Hematopoietic multipotent progenitor cell (in vitro differentiated cells): Measurements from ENCODE around the gene STAT5B. TPM values are rescaled to one million over a fixed set of nuclear protein-coding genes. Genes with fewer than 3 reads are reported as not detected.
"Not testable (repeated sequence)": the region's sequence is repeated elsewhere in the genome, so short reads cannot be mapped to it uniquely, and the experiment has no call there.

Source experiments
- DNase-seq, 3 donors: peaks; one replicate each; pipeline ENCODE4 v3.0.0-alpha.2; 2011 to 2015; ENCODE audit warnings: low read depth in 2 of 3, low spot score in 2 of 3
- total RNA-seq: library from RNA; depleted of rRNA; stranded (reverse); fragments of >200 nt; gene quantifications from one replicate; pipeline ENCODE4 v1.2.3, GENCODE V29; 2012

The STAT5B gene
- total RNA-seq, 1 donor, result 135 TPM

GRCh38 chr17:42307362-42307927 is 31.3 kb upstream of the STAT5B start:
- no peak for DNase-seq

- DNase-seq, result no peak
Observed at GRCh38 chr17:42306385-42306667, 30.1 kb upstream of the STAT5B start.

DNA sequence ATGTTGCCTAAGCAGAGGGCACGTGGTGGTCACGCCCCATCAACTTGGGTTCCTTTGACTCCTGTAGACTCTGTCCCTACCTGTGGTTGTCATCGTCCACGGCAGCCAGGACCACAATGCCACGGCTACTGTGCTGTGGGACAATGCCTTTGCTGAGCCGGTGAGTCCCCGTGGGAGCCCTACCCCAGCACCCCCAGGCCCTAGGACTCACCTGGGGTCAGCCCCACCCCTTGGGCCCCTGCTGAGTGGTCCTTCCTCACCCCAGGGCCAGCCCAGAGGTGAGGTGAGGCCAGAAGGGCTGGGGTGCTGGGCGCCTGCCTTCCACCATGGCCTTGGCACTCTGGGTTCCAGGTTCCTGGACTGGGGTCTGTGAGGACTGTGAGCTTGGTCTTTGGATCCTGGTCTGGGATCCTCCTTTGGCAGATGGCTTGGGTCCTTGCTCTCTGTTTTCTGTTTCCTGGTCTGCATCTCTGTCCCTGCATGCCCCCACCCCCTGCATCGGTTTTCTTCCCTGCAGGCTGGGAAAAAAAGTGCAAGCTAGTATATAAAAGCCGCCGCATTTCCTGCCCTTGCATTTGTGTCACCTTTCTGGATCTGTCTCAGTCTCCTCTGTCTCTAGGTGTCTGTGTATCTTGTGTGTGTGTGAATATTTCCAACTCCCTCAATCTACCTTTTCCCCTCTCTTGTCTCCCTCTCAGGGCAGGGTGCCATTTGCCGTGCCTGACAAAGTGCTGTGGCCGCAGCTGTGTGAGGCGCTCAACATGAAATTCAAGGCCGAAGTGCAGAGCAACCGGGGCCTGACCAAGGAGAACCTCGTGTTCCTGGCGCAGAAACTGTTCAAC is 29.6 kb upstream of the STAT5B start:
- no peak for DNase-seq

GRCh38 chr17:42305031-42305330 is 28.8 kb upstream of the STAT5B start:
- not testable (repeated sequence) for DNase-seq

DNA sequence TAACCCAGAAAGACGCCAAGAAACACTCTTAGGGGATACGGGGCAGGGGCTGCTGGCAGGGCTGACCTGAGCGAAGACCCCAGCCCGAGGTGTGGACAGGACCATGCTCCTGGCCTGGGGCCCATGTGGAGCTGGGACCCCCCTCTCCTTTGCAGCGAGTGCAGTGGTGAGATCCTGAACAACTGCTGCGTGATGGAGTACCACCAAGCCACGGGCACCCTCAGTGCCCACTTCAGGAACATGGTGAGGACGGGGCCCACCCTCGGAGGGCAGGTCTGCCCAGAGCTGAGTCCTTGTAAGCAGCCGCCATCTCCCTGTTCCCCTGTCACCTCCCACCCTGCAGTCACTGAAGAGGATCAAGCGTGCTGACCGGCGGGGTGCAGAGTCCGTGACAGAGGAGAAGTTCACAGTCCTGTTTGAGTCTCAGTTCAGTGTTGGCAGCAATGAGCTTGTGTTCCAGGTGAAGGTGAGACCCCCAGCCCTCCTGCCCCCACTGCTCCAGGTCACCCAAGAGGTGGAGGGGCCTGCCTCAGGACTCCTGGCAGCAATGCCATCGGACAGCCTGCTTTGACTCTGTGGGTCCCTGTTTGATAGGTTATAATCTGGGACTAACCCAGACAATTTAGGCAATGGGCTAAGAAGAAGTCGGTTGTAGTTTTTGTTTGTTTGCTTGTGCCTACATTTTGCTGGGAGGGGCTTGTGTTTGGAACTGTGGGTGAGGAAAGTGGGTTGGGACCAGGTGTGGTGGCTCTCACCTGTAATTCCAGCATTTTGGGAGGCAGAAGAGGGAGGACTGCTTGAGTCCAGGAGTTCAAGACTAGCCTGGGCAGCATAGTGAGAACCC is 28.2 kb upstream of the STAT5B start:
- no peak for DNase-seq

DNA sequence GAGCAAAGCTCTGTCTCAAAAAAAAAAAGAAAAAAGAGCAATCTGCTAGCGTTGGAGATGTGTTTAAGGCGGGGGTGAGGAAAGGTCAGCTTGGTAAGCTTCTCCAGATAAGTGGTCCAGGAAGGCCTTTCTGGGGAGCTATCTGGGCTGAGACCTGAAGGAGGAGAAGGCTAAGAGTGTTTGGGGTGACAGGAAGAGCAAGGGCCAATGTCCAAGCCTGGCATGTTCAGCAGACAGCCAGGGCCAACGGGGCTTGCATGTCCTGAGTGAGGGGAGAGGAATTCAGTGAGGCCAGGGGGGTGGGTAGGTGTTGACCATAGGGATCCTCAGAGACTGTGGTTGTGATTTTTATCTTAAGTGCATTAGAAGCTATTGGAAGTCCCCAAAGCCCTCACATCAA is 27.5 kb upstream of the STAT5B start:
- no peak for DNase-seq

DNA sequence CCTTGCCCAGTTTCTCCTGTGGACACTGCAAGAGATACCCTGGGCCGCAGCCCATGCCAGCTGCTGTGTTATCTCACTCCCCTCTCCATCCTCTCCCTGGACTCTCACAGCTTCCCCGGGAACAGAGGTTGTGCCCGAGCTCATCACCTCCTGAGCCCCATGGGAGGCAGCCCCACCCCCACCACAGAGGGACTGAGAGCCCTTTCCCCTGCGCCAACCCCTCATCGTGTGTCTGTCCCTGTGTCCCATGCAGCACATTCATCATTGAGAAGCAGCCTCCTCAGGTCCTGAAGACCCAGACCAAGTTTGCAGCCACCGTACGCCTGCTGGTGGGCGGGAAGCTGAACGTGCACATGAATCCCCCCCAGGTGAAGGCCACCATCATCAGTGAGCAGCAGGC is 24.8 kb upstream of the STAT5B start:
- no peak for DNase-seq

GRCh38 chr17:42299913-42300312 is 23.7 kb upstream of the STAT5B start:
- not testable (repeated sequence) for DNase-seq

GRCh38 chr17:42299361-42299760 is 23.2 kb upstream of the STAT5B start:
- not testable (repeated sequence) for DNase-seq

- not testable (repeated sequence) for DNase-seq
Observed at GRCh38 chr17:42297775-42298174, 21.6 kb upstream of the STAT5B start.

GRCh38 chr17:42296012-42296411 is 19.8 kb upstream of the STAT5B start:
- no peak for DNase-seq

DNA sequence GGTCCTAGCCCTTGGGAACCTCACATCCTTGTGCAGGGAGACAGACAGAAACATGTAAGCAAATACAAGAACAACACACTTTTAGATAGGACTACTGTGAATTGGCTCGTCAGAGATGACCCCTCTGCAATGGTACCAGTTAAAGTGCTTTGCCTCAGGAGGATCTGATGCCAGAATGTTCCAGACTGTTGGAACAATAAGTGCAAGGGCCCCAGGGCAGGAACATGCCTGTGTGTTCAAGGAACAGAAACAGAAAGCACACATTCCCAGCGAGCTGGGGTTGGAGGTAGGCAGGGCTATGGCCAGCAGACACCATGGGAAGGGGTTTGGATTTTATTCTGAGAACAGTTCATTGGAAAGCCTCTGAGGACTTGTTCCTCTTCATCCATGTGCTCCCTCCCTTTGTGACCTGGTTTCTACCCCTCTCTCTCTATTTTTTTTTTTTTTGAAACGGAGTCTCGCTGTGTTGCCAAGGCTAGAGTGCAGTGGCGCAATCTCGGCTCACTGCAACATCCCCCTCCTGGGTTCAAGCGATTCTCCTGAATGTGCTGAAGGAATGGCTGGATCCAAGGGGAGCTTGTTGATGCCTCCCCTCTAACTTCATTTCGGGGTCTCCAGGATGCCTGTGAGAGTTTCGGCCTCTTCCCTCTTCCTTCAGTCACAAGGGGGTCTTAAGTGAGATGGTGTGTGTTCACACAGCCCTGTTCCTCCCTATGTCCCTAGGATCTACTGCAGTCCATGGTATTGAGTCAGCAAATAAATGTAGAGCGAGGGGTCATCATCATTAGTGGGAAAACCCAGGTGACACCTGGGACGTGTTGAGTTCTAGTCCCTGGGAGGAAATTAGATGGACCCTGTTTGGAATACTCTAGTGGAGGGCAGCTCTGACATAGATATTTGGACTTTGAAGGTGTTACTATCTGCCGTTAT is 18.5 kb upstream of the STAT5B start:
- no peak for DNase-seq

DNA sequence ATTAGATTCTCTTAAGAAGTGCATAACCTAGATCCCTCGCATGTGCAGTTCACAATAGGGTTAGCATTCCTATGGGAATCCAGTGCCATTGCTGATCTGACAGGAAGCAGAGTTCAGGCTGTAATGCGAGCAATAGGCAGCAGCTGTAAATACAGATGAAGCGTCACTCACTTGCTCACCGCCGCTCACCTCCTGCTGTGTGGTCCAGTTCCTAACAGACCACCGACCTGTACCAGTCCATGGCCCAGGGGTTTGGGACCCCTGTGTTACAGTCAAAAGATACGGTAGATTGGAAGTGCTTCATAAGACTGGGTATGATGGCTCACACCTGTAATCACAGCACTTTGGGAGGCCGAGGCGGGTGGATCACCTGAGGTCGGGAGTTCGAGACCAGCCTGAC is 14.9 kb upstream of the STAT5B start:
- DNase-seq, result no peak

DNA sequence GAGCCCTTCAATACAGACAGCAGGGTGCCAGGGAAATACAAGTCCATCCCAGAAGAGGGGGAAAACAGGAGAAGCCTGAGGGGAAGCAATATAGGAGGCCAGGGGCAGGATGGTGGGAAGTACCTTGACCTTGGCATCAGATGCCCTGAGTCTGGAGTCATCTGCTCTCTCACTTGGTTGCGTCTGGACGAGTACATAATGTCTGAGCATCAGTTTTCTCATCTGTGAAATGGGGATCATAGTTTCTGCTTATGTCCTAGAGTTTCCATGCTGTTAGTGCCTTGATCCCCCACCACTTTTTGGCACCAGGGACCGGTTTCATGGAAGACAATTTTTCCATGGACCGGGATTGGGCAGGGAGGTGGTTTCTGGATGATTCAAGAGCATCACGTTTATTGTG is 14.4 kb upstream of the STAT5B start:
- no peak for DNase-seq

DNA sequence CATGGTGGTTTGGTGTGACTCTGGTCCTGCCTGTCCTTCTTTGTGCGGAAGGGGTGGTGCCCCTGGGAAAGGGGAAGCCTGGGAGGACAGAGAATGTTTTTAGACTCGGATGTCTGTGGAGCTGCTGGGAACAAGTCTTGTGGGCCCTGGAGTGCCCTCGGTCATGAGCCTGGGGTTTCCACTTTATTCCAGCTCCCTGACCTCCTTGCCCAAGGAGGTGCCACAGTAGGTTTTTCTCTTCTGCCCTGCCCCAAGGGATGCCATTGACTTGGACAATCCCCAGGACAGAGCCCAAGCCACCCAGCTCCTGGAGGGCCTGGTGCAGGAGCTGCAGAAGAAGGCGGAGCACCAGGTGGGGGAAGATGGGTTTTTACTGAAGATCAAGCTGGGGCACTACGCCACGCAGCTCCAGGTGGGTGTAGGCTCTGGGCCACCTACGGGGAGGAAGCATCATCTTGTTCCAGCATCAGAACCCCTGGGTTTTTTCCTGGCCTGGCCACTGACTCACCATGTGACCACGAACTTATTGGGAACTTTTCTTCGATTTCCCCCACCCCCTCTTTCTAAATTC is 13.5 kb upstream of the STAT5B start:
- no peak for DNase-seq

DNA sequence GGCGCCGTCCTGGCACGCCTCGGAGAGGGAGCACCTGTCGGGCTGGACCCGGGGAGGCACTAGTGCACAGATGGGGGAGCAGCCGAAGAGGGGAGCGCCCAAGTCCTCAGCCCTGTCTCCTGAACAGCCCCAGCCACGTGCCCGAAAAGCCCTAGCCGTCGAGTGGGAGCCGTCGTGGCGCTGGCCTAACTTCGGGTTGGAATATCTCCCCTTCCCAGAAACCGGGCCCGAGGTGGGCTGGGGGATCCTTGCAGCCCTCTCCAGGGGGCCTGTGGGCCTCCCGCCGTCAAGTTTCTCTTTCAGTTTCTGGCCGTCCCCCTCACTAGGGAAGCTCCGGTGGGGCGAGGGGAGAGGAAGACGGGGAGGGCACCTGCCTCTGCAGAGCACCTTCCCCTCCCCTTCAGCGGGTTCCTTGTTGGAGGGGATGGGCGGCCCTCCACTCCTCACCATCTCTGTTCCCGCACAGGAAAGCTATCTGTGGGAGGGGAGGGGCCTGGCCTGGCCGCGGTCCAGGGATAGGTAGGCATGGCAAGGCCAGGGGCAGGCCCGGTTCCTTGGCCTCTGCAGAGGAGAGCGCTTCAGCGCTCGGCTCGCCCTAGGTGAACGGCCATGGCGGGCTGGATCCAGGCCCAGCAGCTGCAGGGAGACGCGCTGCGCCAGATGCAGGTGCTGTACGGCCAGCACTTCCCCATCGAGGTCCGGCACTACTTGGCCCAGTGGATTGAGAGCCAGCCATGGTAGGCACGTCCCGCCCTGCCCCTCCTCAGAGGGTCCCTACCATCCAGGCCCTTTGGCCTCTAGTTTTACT is 12.8 kb upstream of the STAT5B start:
- DNase-seq, result peak in 2 of 3 donors; percentile 66 to 79

GRCh38 chr17:42287977-42288802 is 12.0 kb upstream of the STAT5B start, which contains the start of gene STAT5A:
Gene STAT5A, plus strand, starts transcription at chr17:42288498. Its CDS starts 914 bp downstream, at chr17:42289412.
- DNase-seq, result peak; percentile 65 to 89 (median 86)

DNA sequence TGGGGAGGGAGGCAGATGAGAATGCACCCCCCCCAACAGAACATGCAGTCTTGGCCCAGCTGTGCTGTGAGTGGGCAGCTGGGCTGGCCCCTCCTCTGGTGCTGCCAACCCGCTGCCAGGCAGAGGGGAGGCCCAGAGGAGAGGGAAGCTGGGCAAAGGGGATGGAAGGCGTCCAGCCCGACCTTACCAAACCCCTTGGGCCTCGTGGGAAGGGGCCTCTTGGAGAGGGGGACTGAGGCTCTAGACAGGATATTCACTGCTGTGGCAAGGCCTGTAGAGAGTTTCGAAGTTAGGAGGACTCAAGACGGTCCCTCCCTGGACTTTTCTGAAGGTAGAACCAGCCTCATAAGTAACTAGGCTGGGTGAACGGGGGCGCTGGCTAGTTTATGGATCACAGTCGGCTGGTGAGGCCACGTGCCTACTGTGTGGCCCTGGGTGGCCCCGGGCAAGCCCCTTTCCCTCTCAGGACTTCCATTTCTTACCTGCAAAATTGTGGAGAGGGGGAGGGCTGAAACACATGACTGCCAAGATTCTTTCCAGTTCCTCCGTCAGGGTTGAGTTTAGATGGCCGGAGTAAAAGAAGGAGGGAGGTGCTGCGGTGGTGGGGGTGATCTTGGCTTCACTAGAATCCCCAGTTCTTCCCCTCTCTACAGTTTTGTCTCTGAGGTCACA is 11.2 kb upstream of the STAT5B start:
- peak in 2 of 3 donors; percentile 37 to 62 for DNase-seq
